ENCODE measurements around the gene FAM47B.

Gene FAM47B

GRCh38 chrX:34943235-34943634 is 639 bp downstream of the FAM47B start:
- Histone ChIP-seq H3K27ac (ENCODE audit: low read depth, low read length) (no peak overlapping the region), H3K4ac (ENCODE audit: low read depth, low read length) (no peak overlapping the region), H2AK5ac (ENCODE audit: low read length) (no peak overlapping the region), H3K4me2 (ENCODE audit: low read length) (no peak overlapping the region), H3K18ac (ENCODE audit: low read length) (no peak overlapping the region), H3K56ac (ENCODE audit: low read length) (no peak overlapping the region), H3K79me1 (ENCODE audit: low read length) (no peaks in the 10 kb centered on the region), H4K8ac (ENCODE audit: low read depth, low read length) (no peak overlapping the region), H3K9ac (ENCODE audit: low read length) (no peak overlapping the region), H2BK15ac (replicated peaks; ENCODE audit: low read depth) (no peak overlapping the region), H3K4me1 (ENCODE audit: control insufficient read depth, low read depth, low read length) (no peaks in the 10 kb centered on the region), H3K4me3 (ENCODE audit: low read length) (no peak overlapping the region), H4K5ac (ENCODE audit: low read length) (no peak overlapping the region), H3K27me3 (ENCODE audit: insufficient read depth, low read length, poor library complexity) (no peaks in the 10 kb centered on the region), H2BK5ac (ENCODE audit: low read length) (no peak overlapping the region), H3K36me3 (ENCODE audit: control insufficient read depth, insufficient read depth, low read length) (no peaks in the 10 kb centered on the region), H3K79me2 (ENCODE audit: control insufficient read depth, insufficient read depth, low read length) (no peaks in the 10 kb centered on the region), H2BK120ac (ENCODE audit: low read depth, low read length) (no peak overlapping the region), H3K23ac (ENCODE audit: low read length) (no peak overlapping the region)
- no CpG with 5 or more reads among the region's 24 CpGs for WGBS (ENCODE audit: extremely low coverage, insufficient coverage, low lambda C conversion rate)
- no peak for DNase-seq

GRCh38 chrX:34956916-34957315 is 14.3 kb downstream of the FAM47B start:
- Histone ChIP-seq H2BK15ac (replicated peaks; ENCODE audit: low read depth) (no peak overlapping the region), H3K4me3 (ENCODE audit: low read length) (no peak overlapping the region), H4K5ac (ENCODE audit: low read length) (no peak overlapping the region), H3K4ac (ENCODE audit: low read depth, low read length) (no peak overlapping the region), H3K79me1 (ENCODE audit: low read length) (no peaks in the 10 kb centered on the region), H4K8ac (ENCODE audit: low read depth, low read length) (no peak overlapping the region), H3K36me3 (ENCODE audit: control insufficient read depth, insufficient read depth, low read length) (no peaks in the 10 kb centered on the region), H3K4me1 (ENCODE audit: control insufficient read depth, low read depth, low read length) (no peaks in the 10 kb centered on the region), H2BK5ac (ENCODE audit: low read length) (no peak overlapping the region), H3K4me2 (ENCODE audit: low read length) (no peak overlapping the region), H3K18ac (ENCODE audit: low read length) (no peak overlapping the region), H3K23ac (ENCODE audit: low read length) (no peak overlapping the region), H3K79me2 (ENCODE audit: control insufficient read depth, insufficient read depth, low read length) (no peaks in the 10 kb centered on the region), H3K9ac (ENCODE audit: low read length) (no peak overlapping the region), H2AK5ac (ENCODE audit: low read length) (no peak overlapping the region), H2BK120ac (ENCODE audit: low read depth, low read length) (no peak overlapping the region), H3K27ac (ENCODE audit: low read depth, low read length) (no peak overlapping the region), H3K56ac (ENCODE audit: low read length) (no peak overlapping the region), H3K27me3 (ENCODE audit: insufficient read depth, low read length, poor library complexity) (no peaks in the 10 kb centered on the region)
- DNase-seq: no peak

GRCh38 chrX:34961662-34962061 is 19.1 kb downstream of the FAM47B start:
- Histone ChIP-seq H3K4me2 (ENCODE audit: low read length) (no peak overlapping the region), H2AK5ac (ENCODE audit: low read length) (no peak overlapping the region), H3K27me3 (ENCODE audit: insufficient read depth, low read length, poor library complexity) (no peaks in the 10 kb centered on the region), H4K8ac (ENCODE audit: low read depth, low read length) (no peak overlapping the region), H3K4me1 (ENCODE audit: control insufficient read depth, low read depth, low read length) (no peaks in the 10 kb centered on the region), H3K56ac (ENCODE audit: low read length) (no peak overlapping the region), H3K9ac (ENCODE audit: low read length) (no peak overlapping the region), H3K4ac (ENCODE audit: low read depth, low read length) (no peak overlapping the region), H3K36me3 (ENCODE audit: control insufficient read depth, insufficient read depth, low read length) (no peaks in the 10 kb centered on the region), H2BK15ac (replicated peaks; ENCODE audit: low read depth) (no peak overlapping the region), H3K4me3 (ENCODE audit: low read length) (no peak overlapping the region), H3K23ac (ENCODE audit: low read length) (no peak overlapping the region), H3K79me1 (ENCODE audit: low read length) (no peaks in the 10 kb centered on the region), H4K5ac (ENCODE audit: low read length) (no peak overlapping the region), H3K27ac (ENCODE audit: low read depth, low read length) (no peak overlapping the region), H3K18ac (ENCODE audit: low read length) (no peak overlapping the region), H2BK5ac (ENCODE audit: low read length) (no peak overlapping the region), H3K79me2 (ENCODE audit: control insufficient read depth, insufficient read depth, low read length) (no peaks in the 10 kb centered on the region), H2BK120ac (ENCODE audit: low read depth, low read length) (no peak overlapping the region)
- DNase-seq: no peak

DNA sequence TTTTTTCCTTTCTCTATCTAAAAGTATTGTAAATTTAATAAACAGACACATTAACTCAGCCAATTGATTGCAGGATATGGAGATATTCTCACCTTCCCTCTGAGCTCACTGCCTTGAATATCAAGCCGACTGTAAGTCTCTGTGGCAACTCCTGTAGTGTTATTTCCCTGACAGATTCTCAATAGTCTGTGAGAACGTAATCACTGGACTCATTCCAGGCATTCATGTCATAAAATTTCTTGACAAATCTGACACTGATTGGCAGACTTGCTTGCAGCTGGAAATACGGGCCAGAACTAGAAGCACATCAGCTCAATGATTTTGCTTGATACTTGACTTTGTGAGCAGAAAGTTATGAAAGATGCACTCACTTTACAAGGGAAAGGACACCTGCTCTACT is 29.6 kb downstream of the FAM47B start:
- H3K4ac ChIP-seq (ENCODE audit: low read depth, low read length): no peak overlapping the region
- no peak overlapping the region for H3K9ac ChIP-seq (ENCODE audit: low read length)
- no peaks in the 10 kb centered on the region for H3K79me2 ChIP-seq (ENCODE audit: control insufficient read depth, insufficient read depth, low read length)
- H2AK5ac ChIP-seq (ENCODE audit: low read length): no peak overlapping the region
- no peak overlapping the region for H3K56ac ChIP-seq (ENCODE audit: low read length)
- no peak overlapping the region for H2BK15ac ChIP-seq (replicated peaks; ENCODE audit: low read depth)
- no peak overlapping the region for H3K27ac ChIP-seq (ENCODE audit: low read depth, low read length)
- no peak overlapping the region for H4K5ac ChIP-seq (ENCODE audit: low read length)
- H4K8ac ChIP-seq (ENCODE audit: low read depth, low read length): no peak overlapping the region
- no CpG with 5 or more reads among the region's 3 CpGs for WGBS (ENCODE audit: extremely low coverage, insufficient coverage, low lambda C conversion rate)
- no peak overlapping the region for H2BK120ac ChIP-seq (ENCODE audit: low read depth, low read length)
- H3K18ac ChIP-seq (ENCODE audit: low read length): no peak overlapping the region
- no peak for DNase-seq
- no peak overlapping the region for H3K4me3 ChIP-seq (ENCODE audit: low read length)
- no peak overlapping the region for H3K4me2 ChIP-seq (ENCODE audit: low read length)
- H3K23ac ChIP-seq (ENCODE audit: low read length): no peak overlapping the region
- H3K27me3 ChIP-seq (ENCODE audit: insufficient read depth, low read length, poor library complexity): no peaks in the 10 kb centered on the region
- H2BK5ac ChIP-seq (ENCODE audit: low read length): no peak overlapping the region
- H3K79me1 ChIP-seq (ENCODE audit: low read length): no peaks in the 10 kb centered on the region
- H3K4me1 ChIP-seq (ENCODE audit: control insufficient read depth, low read depth, low read length): no peaks in the 10 kb centered on the region
- H3K36me3 ChIP-seq (ENCODE audit: control insufficient read depth, insufficient read depth, low read length): no peaks in the 10 kb centered on the region

- Histone ChIP-seq H2BK5ac (ENCODE audit: low read length) (no peak overlapping the region), H3K56ac (ENCODE audit: low read length) (no peak overlapping the region), H4K8ac (ENCODE audit: low read depth, low read length) (no peak overlapping the region), H3K79me2 (ENCODE audit: control insufficient read depth, insufficient read depth, low read length) (no peaks in the 10 kb centered on the region), H2BK15ac (replicated peaks; ENCODE audit: low read depth) (no peak overlapping the region), H3K4ac (ENCODE audit: low read depth, low read length) (no peak overlapping the region), H3K18ac (ENCODE audit: low read length) (no peak overlapping the region), H3K4me2 (ENCODE audit: low read length) (no peak overlapping the region), H3K4me3 (ENCODE audit: low read length) (no peak overlapping the region), H3K27me3 (ENCODE audit: insufficient read depth, low read length, poor library complexity) (no peaks in the 10 kb centered on the region), H3K79me1 (ENCODE audit: low read length) (no peaks in the 10 kb centered on the region), H3K27ac (ENCODE audit: low read depth, low read length) (no peak overlapping the region), H3K36me3 (ENCODE audit: control insufficient read depth, insufficient read depth, low read length) (no peaks in the 10 kb centered on the region), H2AK5ac (ENCODE audit: low read length) (no peak overlapping the region), H3K23ac (ENCODE audit: low read length) (no peak overlapping the region), H3K9ac (ENCODE audit: low read length) (no peak overlapping the region), H2BK120ac (ENCODE audit: low read depth, low read length) (no peak overlapping the region), H3K4me1 (ENCODE audit: control insufficient read depth, low read depth, low read length) (no peaks in the 10 kb centered on the region), H4K5ac (ENCODE audit: low read length) (no peak overlapping the region)
- DNase-seq: no peak
- no CpG with 5 or more reads among the region's 3 CpGs for WGBS (ENCODE audit: extremely low coverage, insufficient coverage, low lambda C conversion rate)
Measured at GRCh38 chrX:34978171-34978570, 35.6 kb downstream of the FAM47B start.

DNA sequence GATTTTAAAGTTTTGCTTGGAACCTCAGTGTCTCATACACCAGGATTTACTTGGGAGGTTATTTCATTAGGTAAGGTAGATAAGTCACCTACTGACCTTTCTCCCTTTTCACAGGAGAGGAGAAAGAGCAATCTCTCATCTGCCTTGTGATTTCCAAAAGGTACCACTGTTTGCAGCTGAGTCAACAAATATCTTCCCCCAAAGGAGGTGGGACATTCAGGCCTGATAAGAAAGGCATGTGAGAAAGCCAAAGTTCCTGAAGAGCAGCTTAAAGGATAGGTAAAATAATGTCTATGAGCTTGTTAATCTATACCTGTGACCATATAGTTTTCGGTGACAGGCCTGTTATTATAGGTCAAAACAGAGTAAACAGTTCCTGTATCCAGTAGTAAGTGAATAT is 45.0 kb downstream of the FAM47B start:
- Histone ChIP-seq H2AK5ac (ENCODE audit: low read length) (no peak overlapping the region), H3K79me2 (ENCODE audit: control insufficient read depth, insufficient read depth, low read length) (no peaks in the 10 kb centered on the region), H3K4me1 (ENCODE audit: control insufficient read depth, low read depth, low read length) (no peaks in the 10 kb centered on the region), H2BK15ac (replicated peaks; ENCODE audit: low read depth) (no peak overlapping the region), H3K9ac (ENCODE audit: low read length) (no peak overlapping the region), H3K4me2 (ENCODE audit: low read length) (no peak overlapping the region), H2BK120ac (ENCODE audit: low read depth, low read length) (no peak overlapping the region), H4K5ac (ENCODE audit: low read length) (no peak overlapping the region), H4K8ac (ENCODE audit: low read depth, low read length) (no peak overlapping the region), H3K27ac (ENCODE audit: low read depth, low read length) (no peak overlapping the region), H3K36me3 (ENCODE audit: control insufficient read depth, insufficient read depth, low read length) (no peaks in the 10 kb centered on the region), H3K79me1 (ENCODE audit: low read length) (no peaks in the 10 kb centered on the region), H3K4ac (ENCODE audit: low read depth, low read length) (no peak overlapping the region), H3K56ac (ENCODE audit: low read length) (no peak overlapping the region), H3K4me3 (ENCODE audit: low read length) (no peak overlapping the region), H2BK5ac (ENCODE audit: low read length) (no peak overlapping the region), H3K18ac (ENCODE audit: low read length) (no peak overlapping the region), H3K27me3 (ENCODE audit: insufficient read depth, low read length, poor library complexity) (no peaks in the 10 kb centered on the region), H3K23ac (ENCODE audit: low read length) (no peak overlapping the region)
- DNase-seq: peak; percentile 64
- WGBS (ENCODE audit: extremely low coverage, insufficient coverage, low lambda C conversion rate): no CpG with 5 or more reads among the region's 1 CpG

All from mesendoderm (in vitro differentiated cells).